HepG2 (cell line): ENCODE data around the gene GPSM1. TPM values are rescaled to one million over a fixed set of nuclear protein-coding genes. Genes with fewer than 3 reads are reported as not detected.

ENCODE experiments used
- ATAC-seq: fragments of 200-7000 bp; cut with Tn5 transposase; 3 replicates; pipeline ENCODE4 v1.9.1; 2020; ENCODE audit warnings: mild to moderate bottlenecking, moderate library complexity
- BruUV-seq: library from RNA; stranded (reverse); fragments of 400-500 nt; replicated peaks from 2 replicates; lab custom pipeline; 2021; lab: Mats Ljungman, UMichigan
- CTCF ChIA-PET: fragments of 300-600 bp; formaldehyde crosslinking; extraction: SDS; loops from one replicate; lab custom pipeline; 2021; ENCODE audit warnings: low total read pairs, inconsistent platforms, low intra/inter-chr PET ratio; lab: Yijun Ruan, JAX
- POLR2A ChIA-PET: fragments of 350-600 bp; sonication (Branson Sonifier 250); formaldehyde crosslinking; loops from one replicate; lab custom pipeline; 2020; ENCODE audit warnings: antibody characterized with exemption, inconsistent platforms; lab: Yijun Ruan, JAX
- DNase-seq: peaks from one replicate; pipeline ENCODE4 v3.0.0-alpha.2; 2015; ENCODE audit warnings: low spot score
- FAIRE-seq: peaks from 3 replicates; lab custom pipeline; 2011; peaks lifted over from hg19 to GRCh38; lab: Jason Lieb, UNC
- H2AFZ ChIP-seq: one replicate; pipeline ENCODE4 v1.6.1; 2011; ENCODE audit warnings: low read length, inconsistent platforms
- H3K27ac ChIP-seq: fragments of 300-600 bp; 3 replicates; pipeline ENCODE4 v1.8.0; 2011; ENCODE audit warnings: mixed run types, mild to moderate bottlenecking, mixed read lengths, low read length, inconsistent platforms; ENCODE audit not compliant: insufficient read depth; ENCODE audit errors: extremely low read length
- H3K27me3 ChIP-seq, 2 experiments: fragments of 200-600 bp in 1 of 2; 2 replicates in 1 of 2; 3 replicates in 1 of 2; pipeline versions ENCODE4 v1.6.0 to v1.8.0; 2011; ENCODE audit warnings: low read length in 2 of 2, mild to moderate bottlenecking in 2 of 2, moderate library complexity in 2 of 2, inconsistent platforms in 1 of 2; ENCODE audit not compliant: insufficient read depth in 2 of 2, control insufficient read depth in 1 of 2
- H3K36me3 ChIP-seq, 2 experiments: fragments of 200-600 bp in 1 of 2; replicated peaks in 1 of 2; 2 replicates in 1 of 2; 3 replicates in 1 of 2; pipeline versions ENCODE4 v1.5.1 to v1.8.0; 2011; ENCODE audit warnings: low read length in 2 of 2, inconsistent platforms in 1 of 2; ENCODE audit not compliant: insufficient read depth in 2 of 2, control insufficient read depth in 1 of 2
- H3K4me1 ChIP-seq: 2 replicates; pipeline ENCODE4 v1.5.1; 2012; ENCODE audit warnings: low read length, inconsistent platforms; ENCODE audit not compliant: insufficient read depth
- H3K4me2 ChIP-seq: 2 replicates; pipeline ENCODE4 v1.6.0; 2011; ENCODE audit warnings: low read depth, low read length, inconsistent platforms
- H3K4me3 ChIP-seq, 3 experiments: fragments of 200-600 bp in 1 of 3; sonication (generic), shearing (Covaris generic) in 1 of 3; replicated peaks in 1 of 3; 2 replicates each; pipeline ENCODE4 v1.5.1; 2011 to 2016; ENCODE audit warnings: low read length in 3 of 3, inconsistent platforms in 2 of 3, low read depth in 2 of 3, mild to moderate bottlenecking in 2 of 3, control low read depth in 1 of 3, mixed read lengths in 1 of 3; ENCODE audit not compliant: insufficient read depth in 1 of 3
- H3K79me2 ChIP-seq: one replicate; pipeline ENCODE4 v1.6.1; 2011; ENCODE audit warnings: low read length, inconsistent platforms; ENCODE audit not compliant: insufficient read depth
- H3K9ac ChIP-seq: 2 replicates; pipeline ENCODE4 v1.6.0; 2011; ENCODE audit warnings: mild to moderate bottlenecking, low read depth, low read length, inconsistent platforms; ENCODE audit not compliant: insufficient read depth
- H3K9me3 ChIP-seq: 2 replicates; pipeline ENCODE4 v1.5.1; 2012; ENCODE audit warnings: mild to moderate bottlenecking, low read length
- H4K20me1 ChIP-seq: 2 replicates; pipeline ENCODE4 v1.6.0; 2011; ENCODE audit warnings: inconsistent platforms, mild to moderate bottlenecking, low read length, moderate library complexity; ENCODE audit not compliant: insufficient read depth
- HDAC2 ChIP-seq: sonication (generic); formaldehyde crosslinking; IDR thresholded peaks from 2 replicates; pipeline ENCODE4 v1.4.0; 2020; ENCODE audit warnings: missing genetic modification reagents
- HNRNPK ChIP-seq: fragments of 200-400 bp; formaldehyde crosslinking; IDR thresholded peaks from 2 replicates; pipeline ENCODE4 v1.6.1; 2018; ENCODE audit warnings: low read length, low read depth, moderate library complexity, mild to moderate bottlenecking; ENCODE audit not compliant: poor library complexity, severe bottlenecking
- MAZ ChIP-seq, 2 experiments: sonication (generic) in 1 of 2; formaldehyde crosslinking in 1 of 2; IDR thresholded peaks; 2 replicates each; pipeline versions ENCODE4 v1.5.0 to v1.6.1; 2012 to 2020; ENCODE audit warnings: low read depth in 2 of 2, mild to moderate bottlenecking in 2 of 2, borderline replicate concordance in 1 of 2, improper control_type of control experiment in 1 of 2, low read length in 1 of 2, missing genetic modification reagents in 1 of 2, moderate library complexity in 1 of 2
- SNRNP70 ChIP-seq: fragments of 200-400 bp; formaldehyde crosslinking; IDR thresholded peaks from 2 replicates; pipeline ENCODE4 v1.6.1; 2017; ENCODE audit warnings: mild to moderate bottlenecking, low read depth, low read length, moderate library complexity
- ZNF280D ChIP-seq: sonication (generic); formaldehyde crosslinking; IDR thresholded peaks from 2 replicates; pipeline ENCODE4 v1.5.1; 2020; ENCODE audit warnings: mild to moderate bottlenecking, missing genetic modification reagents
- ZSCAN5A ChIP-seq: sonication (generic); formaldehyde crosslinking; IDR thresholded peaks from 2 replicates; pipeline ENCODE4 v1.8.0; 2022; ENCODE audit warnings: mild to moderate bottlenecking, missing genetic modification reagents, borderline replicate concordance
- WGBS: methylation state at CpG from one replicate; pipeline ENCODE4 v1.1.6; 2017; ENCODE audit warnings: low lambda C conversion rate; 5-methylcytosine and 5-hydroxymethylcytosine counted together
- in situ Hi-C: cut with HindIII; loops from 2 replicates; pipeline ENCODE4 v1.10.0; 2017; ENCODE audit warnings: low pct_unique_long_range_greater_than_20kb; ENCODE audit not compliant: extremely low pct_ligation_motif_present
- intact Hi-C: fragments of 100-400 bp; cut with micrococcal nuclease; formaldehyde crosslinking; loops from one replicate; pipeline ENCODE4 v1.10.0; 2022; ENCODE audit not compliant: unreplicated experiment
- polyA plus RNA-seq, 8 experiments: library from polyadenylated mRNA; depleted of rRNA in 3 of 8; stranded (reverse) in 7 of 8; unstranded in 1 of 8; fragments of >200 nt; fragmentation: Illumina TruSeq in 4 of 8; extraction: Trizol in 4 of 8; gene quantifications; 2 replicates each; pipeline versions ENCODE4 v1.2.1 to v1.2.3, GENCODE V29; 2011 to 2016; ENCODE audit warnings: low read depth in 4 of 8, missing spikeins in 1 of 8, mixed read lengths in 1 of 8; ENCODE audit not compliant: insufficient read depth in 1 of 8
- total RNA-seq, 5 experiments: library from RNA; depleted of rRNA; stranded (reverse); fragments of >200 nt; fragmentation: Illumina TruSeq; extraction: Trizol; gene quantifications; 2 replicates each; pipeline ENCODE4 v1.2.3, GENCODE V29; 2016; ENCODE audit warnings: low read depth in 1 of 5

GPSM1 gene
- total and polyA plus RNA-seq, 2 of the 13 experiments (the other 11 are each of a cell fraction or from before 2014, with no cell fraction given): 1.0 to 2.4 TPM

- H3K4me1 ChIP-seq: peaks cover 53% of the 10 kb centered on the region
- peaks cover 7 to 45% of the 10 kb centered on the region in 2 experiments for H3K27me3 ChIP-seq
- in situ Hi-C loops: no loop called here
- WGBS: 80% methylated on average over 12 of the region's 14 CpGs
- H4K20me1 ChIP-seq: no peaks in the 10 kb centered on the region
- intact Hi-C loops: no loop called here
- H3K36me3 ChIP-seq: no peaks in the 10 kb centered on the region
- BruUV-seq: no TSS peak
- H3K27ac ChIP-seq: no peak overlapping the region
- CTCF ChIA-PET: no interaction called here
- DNase-seq: no peak
- no peak for ATAC-seq
- FAIRE-seq: no peak
- no peak overlapping the region for H3K9ac ChIP-seq
- H3K79me2 ChIP-seq: no peaks in the 10 kb centered on the region
- no peak overlapping the region for H2AFZ ChIP-seq
- H3K9me3 ChIP-seq: no peaks in the 10 kb centered on the region
- no peak overlapping the region for H3K4me3 ChIP-seq
- POLR2A ChIA-PET: no interaction called here
- TF ChIP-seq SNRNP70 (no peak), ZSCAN5A (no peak), ZNF280D (CRISPR knock-in tag) (no peak), HNRNPK (no peak), HDAC2 (CRISPR knock-in tag) (no peak), MAZ (IDR thresholded peaks at IDR 0.05; ENCODE audit: borderline replicate concordance, low read depth, low read length) (no peak), MAZ (CRISPR knock-in tag; IDR thresholded peaks at IDR 0.05; ENCODE audit: low read depth) (no peak)
- no peak overlapping the region for H3K4me2 ChIP-seq
These were observed 27.3 kb upstream of the GPSM1 start for GRCh38 chr9:136300016-136300545.
